Neural crest cell (in vitro differentiated cells): ENCODE data around the gene BLOC1S5. TPM values are rescaled to one million over a fixed set of nuclear protein-coding genes. Genes with fewer than 3 reads are reported as not detected.

Experiments used
- DNase-seq: peaks from one replicate; pipeline ENCODE4 v3.0.0; 2021; ENCODE audit warnings: low read depth, mixed read lengths, low spot score
- H3K27ac Mint-ChIP-seq: one replicate; pipeline ENCODE4 v1.8.0; 2021; ENCODE audit warnings: mild to moderate bottlenecking, mixed read lengths; ENCODE audit not compliant: unreplicated experiment
- H3K27me3 Mint-ChIP-seq: 2 replicates; pipeline ENCODE4 v1.8.0; 2021; ENCODE audit warnings: low read depth, mild to moderate bottlenecking, mixed read lengths
- H3K36me3 Mint-ChIP-seq: 2 replicates; pipeline ENCODE4 v1.8.0; 2021; ENCODE audit warnings: low read depth, mild to moderate bottlenecking, mixed read lengths
- H3K4me1 Mint-ChIP-seq: 2 replicates; pipeline ENCODE4 v1.8.0; 2021; ENCODE audit warnings: mixed read lengths
- H3K4me3 Mint-ChIP-seq: one replicate; pipeline ENCODE4 v1.8.0; 2021; ENCODE audit warnings: mild to moderate bottlenecking, mixed read lengths
- H3K9me3 Mint-ChIP-seq: 2 replicates; pipeline ENCODE4 v1.8.0; 2021; ENCODE audit warnings: mixed read lengths
- total RNA-seq: library from RNA; stranded (reverse); gene quantifications from 2 replicates; pipeline ENCODE4 v1.2.1, GENCODE V29; 2021
- TF ChIP-seq, protein P1 (sequence below): fragments of 200-600 bp; sonication (generic); conservative IDR thresholded peaks from 2 replicates; pipeline ENCODE4 v1.5.0; 2021; ENCODE audit warnings: antibody characterized with exemption, mild to moderate bottlenecking

BLOC1S5 gene
- total RNA-seq, 1 donor from 2014 or later, result 21.9 TPM

DNA sequence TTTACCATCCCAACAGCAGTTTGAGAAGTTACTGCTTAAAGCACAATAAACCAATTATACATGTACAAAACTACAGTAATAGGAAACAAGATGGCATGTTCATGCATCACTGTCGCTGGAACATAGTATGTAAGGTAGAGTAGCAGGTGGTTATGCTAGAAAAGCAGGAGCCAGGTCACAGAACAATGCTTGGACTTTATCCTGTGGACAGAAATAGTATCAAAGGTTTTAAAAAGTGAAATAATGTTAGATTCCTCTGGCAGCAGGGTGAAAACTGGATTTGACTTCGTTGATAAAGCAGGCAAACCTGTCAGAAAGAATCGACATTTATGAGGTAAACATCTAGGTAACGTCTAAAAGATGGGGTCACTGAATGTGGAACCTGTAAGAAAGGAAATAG lies 2.5 kb downstream of the BLOC1S5 start:
- H3K27ac Mint-ChIP-seq, result no peak overlapping the region

GRCh38 chr6:8060346-8060745 lies 3.8 kb downstream of the BLOC1S5 start:
- peaks cover 2% of the 10 kb centered on the region for H3K9me3 Mint-ChIP-seq
- peaks cover 14% of the 10 kb centered on the region for H3K4me1 Mint-ChIP-seq
- peak overlapping the region; percentile 14 for H3K4me3 Mint-ChIP-seq
- H3K27me3 Mint-ChIP-seq, result no peaks in the 10 kb centered on the region
- TF ChIP-seq, protein P1, sequence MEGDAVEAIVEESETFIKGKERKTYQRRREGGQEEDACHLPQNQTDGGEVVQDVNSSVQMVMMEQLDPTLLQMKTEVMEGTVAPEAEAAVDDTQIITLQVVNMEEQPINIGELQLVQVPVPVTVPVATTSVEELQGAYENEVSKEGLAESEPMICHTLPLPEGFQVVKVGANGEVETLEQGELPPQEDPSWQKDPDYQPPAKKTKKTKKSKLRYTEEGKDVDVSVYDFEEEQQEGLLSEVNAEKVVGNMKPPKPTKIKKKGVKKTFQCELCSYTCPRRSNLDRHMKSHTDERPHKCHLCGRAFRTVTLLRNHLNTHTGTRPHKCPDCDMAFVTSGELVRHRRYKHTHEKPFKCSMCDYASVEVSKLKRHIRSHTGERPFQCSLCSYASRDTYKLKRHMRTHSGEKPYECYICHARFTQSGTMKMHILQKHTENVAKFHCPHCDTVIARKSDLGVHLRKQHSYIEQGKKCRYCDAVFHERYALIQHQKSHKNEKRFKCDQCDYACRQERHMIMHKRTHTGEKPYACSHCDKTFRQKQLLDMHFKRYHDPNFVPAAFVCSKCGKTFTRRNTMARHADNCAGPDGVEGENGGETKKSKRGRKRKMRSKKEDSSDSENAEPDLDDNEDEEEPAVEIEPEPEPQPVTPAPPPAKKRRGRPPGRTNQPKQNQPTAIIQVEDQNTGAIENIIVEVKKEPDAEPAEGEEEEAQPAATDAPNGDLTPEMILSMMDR, result no peak
- peaks cover 5% of the 10 kb centered on the region for H3K36me3 Mint-ChIP-seq
- H3K27ac Mint-ChIP-seq, result no peak overlapping the region
- DNase-seq, result no peak

More for the DNA sequence above, 2.5 kb downstream of the BLOC1S5 start:
- Mint-ChIP-seq H3K27me3 (no peaks in the 10 kb centered on the region), H3K9me3 (peaks cover 2% of the 10 kb centered on the region), H3K4me1 (peaks cover 14% of the 10 kb centered on the region), H3K36me3 (peaks cover 5% of the 10 kb centered on the region), H3K4me3 (no peak overlapping the region)
- TF ChIP-seq, protein P1, result no peak
- no peak for DNase-seq

GRCh38 chr6:8059129-8059528 lies 5.1 kb downstream of the BLOC1S5 start:
- H3K9me3 Mint-ChIP-seq, result no peaks in the 10 kb centered on the region
- H3K4me1 Mint-ChIP-seq, result peaks cover 6% of the 10 kb centered on the region
- TF ChIP-seq, protein P1, result peak; percentile 60
- no peaks in the 10 kb centered on the region for H3K27me3 Mint-ChIP-seq
- DNase-seq, result no peak
- H3K27ac Mint-ChIP-seq, result no peak overlapping the region
- peaks cover 7% of the 10 kb centered on the region for H3K36me3 Mint-ChIP-seq
- H3K4me3 Mint-ChIP-seq, result no peak overlapping the region

- H3K36me3 Mint-ChIP-seq, result peaks cover 9% of the 10 kb centered on the region
- no peaks in the 10 kb centered on the region for H3K9me3 Mint-ChIP-seq
- no peaks in the 10 kb centered on the region for H3K27me3 Mint-ChIP-seq
- no peaks in the 10 kb centered on the region for H3K4me1 Mint-ChIP-seq
- no peak for DNase-seq
- no peak overlapping the region for H3K4me3 Mint-ChIP-seq
- H3K27ac Mint-ChIP-seq, result no peak overlapping the region
- TF ChIP-seq, protein P1, result no peak
These were observed 6.4 kb downstream of the BLOC1S5 start for GRCh38 chr6:8057793-8058192.

DNA sequence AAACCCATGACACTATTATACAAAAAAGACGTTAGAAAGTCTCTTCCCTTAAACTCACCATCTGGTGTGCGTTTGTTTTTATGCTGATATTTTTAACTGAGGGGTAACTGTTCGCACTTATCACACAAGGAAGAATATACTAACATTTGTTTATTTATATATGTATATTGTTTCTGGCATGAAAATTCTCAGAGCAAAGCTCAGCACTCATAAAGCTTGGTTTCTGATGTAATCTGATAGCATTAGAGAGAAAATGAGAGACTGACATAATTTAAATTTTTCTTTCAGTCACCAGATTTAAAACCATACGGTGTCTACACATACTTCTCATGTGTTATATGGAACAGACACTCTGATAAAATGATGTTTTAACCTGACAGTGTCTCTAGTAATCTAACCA lies 6.9 kb downstream of the BLOC1S5 start:
- Mint-ChIP-seq H3K4me3 (no peak overlapping the region), H3K27ac (no peak overlapping the region), H3K4me1 (no peaks in the 10 kb centered on the region), H3K27me3 (no peaks in the 10 kb centered on the region), H3K9me3 (no peaks in the 10 kb centered on the region), H3K36me3 (peaks cover 11% of the 10 kb centered on the region)
- TF ChIP-seq, protein P1, result no peak
- no peak for DNase-seq

DNA sequence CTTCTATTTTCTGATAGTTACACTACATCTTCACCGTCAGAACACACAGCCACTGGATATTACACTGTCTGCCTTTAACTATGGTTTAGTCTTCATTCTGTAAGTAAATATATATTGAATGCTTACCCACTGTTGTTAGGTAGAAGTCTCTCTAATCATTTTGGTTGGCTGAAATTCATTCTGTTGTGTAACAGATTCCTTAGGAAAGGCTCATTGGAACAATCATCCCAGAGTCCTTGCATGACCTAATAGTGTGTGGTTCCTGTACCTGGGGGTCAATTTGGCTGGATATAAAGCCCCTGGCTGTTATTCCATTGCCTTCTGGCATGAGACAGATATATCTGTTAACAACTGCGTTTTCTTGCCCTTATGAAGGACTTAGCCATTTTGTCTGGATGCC lies 9.9 kb downstream of the BLOC1S5 start:
- no peak overlapping the region for H3K27ac Mint-ChIP-seq
- no peaks in the 10 kb centered on the region for H3K9me3 Mint-ChIP-seq
- no peaks in the 10 kb centered on the region for H3K4me1 Mint-ChIP-seq
- H3K4me3 Mint-ChIP-seq, result no peak overlapping the region
- H3K36me3 Mint-ChIP-seq, result peaks cover 19% of the 10 kb centered on the region
- TF ChIP-seq, protein P1, result no peak
- H3K27me3 Mint-ChIP-seq, result no peaks in the 10 kb centered on the region
- DNase-seq, result no peak
